ENCODE measurements around the gene LY6G6F. TPM values are rescaled to one million over a fixed set of nuclear protein-coding genes. Genes with fewer than 3 reads are reported as not detected.

The LY6G6F gene
- total and polyA plus RNA-seq, 3 donors from 2014 or later, result 0.41 TPM; not detected in 2

- TF ChIP-seq POLR2A (IDR thresholded peaks at IDR 0.05), result no peak
- TF ChIP-seq, protein P1, sequence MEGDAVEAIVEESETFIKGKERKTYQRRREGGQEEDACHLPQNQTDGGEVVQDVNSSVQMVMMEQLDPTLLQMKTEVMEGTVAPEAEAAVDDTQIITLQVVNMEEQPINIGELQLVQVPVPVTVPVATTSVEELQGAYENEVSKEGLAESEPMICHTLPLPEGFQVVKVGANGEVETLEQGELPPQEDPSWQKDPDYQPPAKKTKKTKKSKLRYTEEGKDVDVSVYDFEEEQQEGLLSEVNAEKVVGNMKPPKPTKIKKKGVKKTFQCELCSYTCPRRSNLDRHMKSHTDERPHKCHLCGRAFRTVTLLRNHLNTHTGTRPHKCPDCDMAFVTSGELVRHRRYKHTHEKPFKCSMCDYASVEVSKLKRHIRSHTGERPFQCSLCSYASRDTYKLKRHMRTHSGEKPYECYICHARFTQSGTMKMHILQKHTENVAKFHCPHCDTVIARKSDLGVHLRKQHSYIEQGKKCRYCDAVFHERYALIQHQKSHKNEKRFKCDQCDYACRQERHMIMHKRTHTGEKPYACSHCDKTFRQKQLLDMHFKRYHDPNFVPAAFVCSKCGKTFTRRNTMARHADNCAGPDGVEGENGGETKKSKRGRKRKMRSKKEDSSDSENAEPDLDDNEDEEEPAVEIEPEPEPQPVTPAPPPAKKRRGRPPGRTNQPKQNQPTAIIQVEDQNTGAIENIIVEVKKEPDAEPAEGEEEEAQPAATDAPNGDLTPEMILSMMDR (IDR thresholded peaks at IDR 0.05), result no peak
- WGBS, 2 donors, result 89 to 91% methylated on average over 4 of the region's 4 CpGs
- DNase-seq, result no peak
- Histone ChIP-seq H3K36me3 (ENCODE audit: low read depth, missing control alignments) (no peaks in the 10 kb centered on the region), H3K27ac (no peak within 1 kb of the TSS), H3K4me1 (no peaks in the 10 kb centered on the region), H3K27me3 (no peaks in the 10 kb centered on the region), H3K4me3 (no peak within 1 kb of the TSS), H3K9me3 (no peaks in the 10 kb centered on the region)
- intact Hi-C loops (cut with DNase I; ENCODE audit: low total_unique reads), result no loop called here
Observed at GRCh38 chr6:31721351-31722020, 14.8 kb downstream of the LY6G6F start, which contains the start of gene LY6G6C. Gene LY6G6C (minus strand): TSS chr6:31721746. CDS start chr6:31721679, 67 bp downstream.

GRCh38 chr6:31722173-31722572 is 15.5 kb downstream of the LY6G6F start:
- 97 to 100% methylated on average over 3 of the region's 3 CpGs for WGBS, 2 donors
- Histone ChIP-seq H3K27me3 (no peaks in the 10 kb centered on the region), H3K4me3 (no peak overlapping the region), H3K27ac (no peak overlapping the region), H3K9me3 (no peaks in the 10 kb centered on the region), H3K4me1 (no peaks in the 10 kb centered on the region), H3K36me3 (ENCODE audit: low read depth, missing control alignments) (no peaks in the 10 kb centered on the region)
- TF ChIP-seq, protein P1 (IDR thresholded peaks at IDR 0.05), result no peak
- no peak for TF ChIP-seq POLR2A (IDR thresholded peaks at IDR 0.05)
- no peak for DNase-seq
- intact Hi-C loops (cut with DNase I; ENCODE audit: low total_unique reads), result no loop called here

DNA sequence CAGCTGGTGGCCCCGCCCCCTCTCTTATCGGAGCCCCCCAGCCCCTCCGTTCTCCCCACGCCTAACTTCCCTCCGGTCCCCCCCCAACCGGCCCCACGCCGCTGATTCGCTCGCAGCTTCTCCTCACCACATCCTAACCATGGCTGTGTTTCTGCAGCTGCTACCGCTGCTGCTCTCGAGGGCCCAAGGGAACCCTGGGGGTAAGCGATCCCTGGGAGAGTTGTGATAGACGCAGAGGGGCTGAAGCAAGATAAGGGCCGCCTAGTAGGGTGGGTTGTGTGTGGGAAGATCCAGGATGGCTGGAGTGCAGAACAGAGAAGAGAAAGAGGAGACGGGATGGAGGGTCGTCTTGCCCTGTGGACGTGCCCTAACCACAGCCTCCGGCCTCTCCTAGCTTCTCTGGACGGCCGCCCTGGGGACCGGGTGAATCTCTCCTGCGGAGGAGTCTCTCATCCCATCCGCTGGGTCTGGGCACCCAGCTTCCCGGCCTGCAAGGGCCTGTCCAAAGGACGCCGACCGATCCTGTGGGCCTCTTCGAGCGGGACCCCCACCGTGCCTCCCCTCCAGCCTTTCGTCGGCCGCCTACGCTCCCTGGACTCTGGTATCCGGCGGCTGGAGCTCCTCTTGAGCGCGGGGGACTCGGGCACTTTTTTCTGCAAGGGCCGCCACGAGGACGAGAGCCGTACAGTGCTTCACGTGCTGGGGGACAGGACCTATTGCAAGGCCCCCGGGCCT is 16.7 kb downstream of the LY6G6F start, which contains the start of gene MPIG6B:
MPIG6B (plus strand) TSS at position 129 of the 735 bp plus-strand sequence; CDS start at position 140, 11 bp downstream.
- no peaks in the 10 kb centered on the region for H3K27me3 ChIP-seq
- DNase-seq, result no peak
- whole genome bisulfite sequencing, 2 donors, result 29 to 59% methylated on average over 26 to 46 of the region's 46 CpGs
- H3K4me1 ChIP-seq, result peaks cover 6% of the 10 kb centered on the region
- intact Hi-C loops (cut with DNase I; ENCODE audit: low total_unique reads), result no loop called here
- no peak within 1 kb of the TSS for H3K27ac ChIP-seq
- no peak for TF ChIP-seq POLR2A (IDR thresholded peaks at IDR 0.05)
- H3K4me3 ChIP-seq, result no peak within 1 kb of the TSS
- no peaks in the 10 kb centered on the region for H3K36me3 ChIP-seq (ENCODE audit: low read depth, missing control alignments)
- H3K9me3 ChIP-seq, result no peaks in the 10 kb centered on the region

DNA sequence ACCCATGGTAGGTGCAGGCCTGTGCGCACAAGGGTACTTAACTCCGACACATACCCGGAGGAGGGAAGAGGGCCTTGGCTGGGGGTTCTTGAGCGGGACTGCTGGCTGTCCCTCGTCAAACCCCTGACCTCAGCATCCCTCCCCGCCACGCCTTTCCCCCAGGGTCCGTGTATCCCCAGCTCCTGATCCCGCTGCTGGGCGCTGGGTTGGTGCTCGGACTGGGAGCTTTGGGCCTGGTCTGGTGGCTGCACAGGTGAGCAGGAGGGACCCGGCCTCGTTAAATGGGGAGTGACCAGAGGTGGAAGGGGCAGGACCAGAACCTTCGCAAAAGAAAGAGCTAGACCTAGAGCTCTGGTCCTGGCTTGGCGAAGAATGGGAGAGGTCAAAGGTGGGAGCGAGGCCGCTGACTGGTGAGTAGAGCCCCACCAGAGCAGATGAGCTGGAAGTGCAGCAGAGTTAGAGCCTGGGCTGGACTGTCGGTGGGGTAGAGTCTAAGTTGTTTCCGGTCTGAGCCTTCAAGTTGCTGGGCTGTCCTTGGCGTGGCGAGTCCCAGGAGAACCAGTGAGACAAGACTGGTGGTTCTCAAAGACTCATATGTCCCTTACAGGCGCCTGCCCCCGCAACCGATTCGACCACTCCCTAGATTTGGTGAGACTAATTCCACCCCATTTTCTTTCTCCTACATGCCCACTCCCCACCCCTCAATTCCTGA is 17.5 kb downstream of the LY6G6F start:
- Histone ChIP-seq H3K9me3 (no peaks in the 10 kb centered on the region), H3K27ac (no peak overlapping the region), H3K36me3 (ENCODE audit: low read depth, missing control alignments) (no peaks in the 10 kb centered on the region), H3K4me3 (no peak overlapping the region), H3K4me1 (peaks cover 6% of the 10 kb centered on the region), H3K27me3 (no peaks in the 10 kb centered on the region)
- intact Hi-C loops (cut with DNase I; ENCODE audit: low total_unique reads), result no loop called here
- 73 to 75% methylated on average over 18 to 25 of the region's 25 CpGs for WGBS, 2 donors
- no peak for TF ChIP-seq POLR2A (IDR thresholded peaks at IDR 0.05)
- TF ChIP-seq, protein P1 (IDR thresholded peaks at IDR 0.05), result no peak
- DNase-seq, result no peak
